NCI-H510A treated with DMSO at 0.1 percent for 48 hours (cell line): ENCODE measurements around the gene FNIP1.
"Not testable (repeated sequence)": the region's sequence is repeated elsewhere in the genome, so short reads cannot be mapped to it uniquely, and the experiment has no call there.

ENCODE experiments used
- DNase-seq: peaks from one replicate; lab custom pipeline; 2025; lab: John Stamatoyannopoulos, UW

Gene FNIP1

DNA sequence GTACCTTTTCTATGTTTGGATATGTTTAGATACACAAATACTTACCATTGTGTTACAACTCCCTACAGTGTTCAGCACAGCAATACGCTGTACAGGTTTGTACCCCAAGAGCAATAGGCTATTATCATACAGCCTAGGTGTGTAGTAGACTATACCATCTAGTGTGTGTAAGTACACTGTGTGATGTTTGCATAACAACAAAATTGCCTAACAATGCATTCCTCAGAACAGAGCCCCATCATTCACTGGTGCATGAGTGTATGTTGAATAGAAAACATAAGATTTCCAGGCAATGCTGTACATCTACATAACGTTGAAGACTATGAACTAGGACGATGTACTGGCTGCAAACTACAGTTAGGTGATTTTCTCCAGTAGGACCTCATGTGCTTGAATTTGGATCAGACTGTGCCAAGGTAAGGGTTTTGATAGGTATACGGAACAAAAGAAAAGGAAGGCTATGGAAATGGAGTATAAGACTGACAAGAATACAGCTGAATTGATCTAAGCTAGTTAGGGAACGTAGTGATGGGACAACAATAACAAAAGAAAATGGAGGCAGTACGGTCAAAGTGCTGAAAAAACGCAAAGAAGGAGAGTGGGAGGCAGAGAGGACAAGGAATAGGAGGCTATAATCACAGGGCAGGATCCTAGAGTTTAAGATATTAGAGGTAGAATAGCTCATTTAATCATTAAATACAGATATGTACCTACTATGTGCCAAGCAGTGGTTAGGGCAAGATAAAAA lies 46.9 kb downstream of the FNIP1 start:
- no peak for DNase-seq

DNA sequence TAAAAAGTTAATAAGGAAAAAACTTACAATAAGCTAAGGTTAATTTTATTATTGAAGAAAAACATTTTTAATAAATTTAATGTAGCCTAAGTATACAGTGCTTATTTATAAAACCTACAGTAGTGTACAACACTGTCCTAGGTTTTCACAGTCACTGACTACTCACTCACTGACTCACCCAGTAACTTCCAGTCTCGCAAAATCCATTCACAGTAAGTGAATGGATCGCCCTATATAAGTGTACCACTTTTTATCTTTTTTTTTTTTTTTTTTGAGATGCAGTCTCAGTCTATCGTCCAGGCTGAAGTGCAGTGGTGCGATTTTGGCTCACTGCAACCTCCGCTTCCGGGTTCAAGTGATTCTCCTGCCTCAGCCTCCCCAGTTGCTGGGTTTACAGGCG lies 47.7 kb downstream of the FNIP1 start:
- no peak for DNase-seq

DNA sequence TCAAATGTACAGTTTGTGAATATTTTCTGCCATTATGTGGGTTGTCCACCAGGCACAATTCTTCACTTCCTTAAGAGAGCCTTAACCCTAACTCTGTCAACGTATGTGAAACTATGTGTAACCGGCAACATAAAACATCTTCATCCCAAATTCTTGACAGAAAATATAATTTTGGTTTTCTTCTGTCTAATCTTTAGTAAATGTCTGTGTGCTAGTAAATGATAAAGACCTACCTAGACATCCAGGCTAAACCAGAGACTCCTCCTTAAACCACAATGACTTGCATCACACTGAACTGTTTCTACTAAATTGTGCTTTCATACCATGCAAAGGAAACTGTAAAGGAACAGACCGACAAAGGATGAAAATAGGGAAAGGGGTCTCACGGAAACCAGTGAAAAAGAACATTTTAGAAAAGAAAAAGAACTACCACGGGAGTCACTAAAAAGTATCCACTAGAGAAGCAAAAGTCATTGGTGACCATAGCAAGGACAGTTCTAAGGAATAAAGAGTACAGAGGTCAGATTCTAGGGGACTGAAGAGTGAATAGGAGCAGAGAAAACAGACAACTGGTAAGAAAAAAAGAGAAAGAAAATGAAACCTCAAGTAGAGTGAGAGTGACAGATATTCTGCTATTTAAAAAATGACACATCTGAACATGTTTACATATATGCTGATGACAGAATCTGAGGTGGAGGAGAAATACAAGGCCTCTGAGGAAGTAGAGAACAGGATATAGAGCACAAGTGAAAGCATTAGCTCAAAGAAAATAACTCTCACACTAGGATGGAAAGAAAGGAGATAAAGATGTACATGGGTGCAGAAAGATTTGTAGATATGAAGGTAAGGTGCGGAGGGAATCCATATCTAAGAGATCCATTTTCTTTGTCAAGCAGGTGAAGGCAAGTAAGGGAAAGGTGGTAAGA lies 49.4 kb downstream of the FNIP1 start:
- DNase-seq, result no peak

DNA sequence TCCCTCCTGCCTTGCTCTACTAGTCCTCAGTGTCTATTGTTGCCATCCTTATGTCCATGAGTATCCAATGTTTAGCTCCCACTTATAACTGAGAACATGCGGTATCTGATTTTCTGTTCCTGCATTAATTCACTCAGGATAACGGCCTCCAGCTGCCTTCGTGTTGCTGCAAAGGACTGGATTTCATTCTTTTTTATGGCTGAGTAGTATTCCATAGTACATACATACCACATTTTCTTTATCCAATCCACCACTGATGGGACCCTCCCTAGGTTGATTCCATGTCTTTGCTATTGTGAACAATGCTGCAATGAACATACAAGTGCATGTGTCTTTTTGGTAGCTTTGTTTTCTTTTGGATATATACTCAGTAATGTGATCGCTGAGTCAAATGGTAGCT lies 50.4 kb downstream of the FNIP1 start:
- DNase-seq, result no peak

DNA sequence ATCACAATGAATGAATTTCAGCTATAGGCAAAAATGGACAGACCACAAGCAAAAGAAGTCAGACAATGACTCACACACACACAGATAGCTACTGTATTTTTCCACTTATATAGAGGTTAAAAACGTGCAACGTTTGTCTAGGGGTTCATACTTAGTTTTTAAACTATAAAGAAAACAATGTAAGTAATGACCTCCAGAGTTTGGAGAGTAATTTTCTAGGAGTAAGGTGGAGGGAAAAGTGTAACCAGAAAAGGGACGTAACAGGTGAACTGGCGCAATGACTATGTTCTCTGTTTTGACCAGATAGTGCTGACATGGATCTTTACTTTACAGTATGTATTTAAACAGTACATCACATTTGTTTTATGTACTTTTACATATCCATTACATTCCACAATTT lies 51.1 kb downstream of the FNIP1 start:
- no peak for DNase-seq

DNA sequence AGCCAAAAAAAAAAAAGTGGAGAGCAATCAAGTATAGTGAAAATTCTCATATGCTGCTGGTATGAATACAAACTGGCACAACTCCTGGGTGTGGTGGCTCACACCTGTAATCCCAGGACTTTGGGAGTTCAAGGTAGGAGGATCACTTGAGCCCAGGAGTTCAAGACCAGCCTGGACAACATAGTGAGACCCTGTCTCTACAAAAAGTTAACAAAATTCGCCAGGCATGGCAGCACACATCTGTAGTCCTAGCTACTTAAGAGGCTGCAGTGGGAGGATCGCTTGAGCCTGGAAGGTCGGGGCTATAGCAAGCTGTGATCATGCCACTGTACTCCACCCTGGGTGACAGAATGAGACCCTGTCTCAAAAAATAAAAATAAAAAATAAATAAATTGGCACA lies 51.7 kb downstream of the FNIP1 start:
- DNase-seq, result no peak

DNA sequence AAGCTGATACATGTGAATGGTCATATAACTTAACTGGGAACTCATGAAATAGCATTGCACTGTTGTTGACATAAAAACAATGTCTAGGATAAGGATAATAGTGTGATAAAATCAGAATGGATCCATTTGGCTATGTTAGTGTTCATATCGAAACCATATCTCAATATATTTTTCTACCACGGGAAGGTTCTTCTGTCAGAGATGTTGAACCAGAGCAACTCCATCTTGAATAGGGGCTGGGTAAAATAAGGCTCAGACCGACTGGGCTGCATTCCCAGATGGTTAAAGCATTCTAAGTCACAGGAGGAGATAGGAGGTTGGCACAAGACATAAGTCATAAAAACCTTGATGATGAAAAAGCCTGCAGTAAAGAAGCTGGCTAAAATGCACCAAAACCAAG lies 56.3 kb downstream of the FNIP1 start:
- no peak for DNase-seq

DNA sequence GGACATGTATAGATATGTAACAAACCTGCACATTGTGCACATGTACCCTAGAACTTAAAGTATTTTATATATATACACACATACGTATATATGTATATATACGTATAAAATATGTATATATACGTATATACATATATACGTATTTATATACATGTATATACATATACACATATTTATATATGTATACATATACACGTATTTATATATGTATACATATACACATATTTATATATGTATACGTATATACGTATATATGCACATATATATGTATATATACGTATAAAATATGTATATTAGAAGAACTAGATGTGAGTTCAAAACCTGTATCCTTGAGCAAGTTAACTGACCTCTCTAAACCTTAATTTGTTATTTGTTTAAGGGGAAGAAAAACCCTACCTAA lies 61.4 kb downstream of the FNIP1 start:
- no peak for DNase-seq

DNA sequence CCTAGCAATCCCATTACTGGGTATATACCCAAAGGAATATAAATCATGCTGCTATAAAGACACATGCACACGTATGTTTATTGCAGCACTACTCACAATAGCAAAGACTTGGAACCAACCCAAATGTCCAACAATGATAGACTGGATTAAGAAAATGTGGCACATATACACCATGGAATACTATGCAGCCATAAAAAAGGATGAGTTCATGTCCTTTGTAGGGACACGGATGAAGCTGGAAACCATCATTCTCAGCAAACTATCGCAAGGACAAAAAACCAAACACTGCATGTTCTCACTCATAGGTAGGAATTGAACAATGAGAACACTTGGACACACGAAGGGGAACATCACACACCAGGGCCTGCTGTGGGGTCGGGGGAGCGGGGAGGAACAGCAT lies 61.9 kb downstream of the FNIP1 start:
- DNase-seq, result not testable (repeated sequence)

DNA sequence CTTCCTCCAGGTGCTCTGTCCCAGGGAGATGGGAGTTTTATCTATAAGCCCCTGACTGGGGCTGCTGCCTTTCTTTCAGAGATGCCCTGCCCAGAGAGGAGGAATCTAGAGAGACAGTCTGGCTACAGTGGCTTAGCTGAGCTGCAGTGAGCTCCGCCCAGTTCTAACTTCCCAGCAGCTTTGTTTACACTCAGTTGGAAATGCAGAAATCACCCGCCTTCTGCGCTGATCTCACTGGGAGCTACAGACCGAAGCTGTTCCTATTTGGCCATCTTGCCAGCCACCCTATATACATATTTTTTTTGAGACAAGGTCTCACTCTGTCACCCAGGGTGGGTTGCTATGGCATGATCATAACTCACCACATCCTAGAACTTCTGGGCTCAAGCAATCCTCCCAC lies 67.5 kb downstream of the FNIP1 start:
- DNase-seq, result not testable (repeated sequence)

DNA sequence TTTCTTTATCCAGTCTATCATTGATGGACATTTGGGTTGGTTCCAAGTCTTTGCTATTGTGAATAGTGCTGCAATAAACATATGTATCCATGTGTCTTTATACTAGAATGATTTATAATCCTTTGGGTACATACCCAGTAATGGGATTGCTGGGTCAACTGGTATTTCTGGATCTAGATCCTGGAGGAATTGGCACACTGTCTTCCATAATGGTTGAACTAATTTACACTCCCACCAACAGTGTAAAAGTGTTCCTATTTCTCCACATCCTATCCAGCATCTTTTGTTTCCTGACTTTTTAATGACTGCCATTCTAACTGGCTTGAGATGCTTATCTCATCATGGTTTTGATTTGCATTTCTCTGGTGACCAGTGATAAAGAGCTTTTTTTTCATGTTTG lies 72.7 kb downstream of the FNIP1 start:
- not testable (repeated sequence) for DNase-seq

DNA sequence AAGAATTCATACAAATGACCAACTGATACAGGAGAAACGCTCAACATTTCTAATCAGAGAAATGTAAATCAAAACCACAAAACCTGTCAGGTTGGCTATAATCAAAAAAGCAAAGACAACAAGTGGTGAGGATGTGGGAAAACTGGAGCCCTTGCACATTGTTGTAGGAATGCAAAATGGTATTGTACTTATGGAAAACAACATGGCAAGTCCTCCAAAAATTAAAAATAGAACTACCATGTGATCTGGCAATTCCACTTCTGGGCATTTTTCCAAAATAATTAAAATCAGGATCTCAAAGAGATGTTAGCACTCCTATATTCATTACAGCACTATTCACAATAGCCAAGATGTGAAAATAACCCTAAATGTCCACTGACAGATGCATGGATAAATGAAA lies 76.1 kb downstream of the FNIP1 start:
- DNase-seq, result no peak

DNA sequence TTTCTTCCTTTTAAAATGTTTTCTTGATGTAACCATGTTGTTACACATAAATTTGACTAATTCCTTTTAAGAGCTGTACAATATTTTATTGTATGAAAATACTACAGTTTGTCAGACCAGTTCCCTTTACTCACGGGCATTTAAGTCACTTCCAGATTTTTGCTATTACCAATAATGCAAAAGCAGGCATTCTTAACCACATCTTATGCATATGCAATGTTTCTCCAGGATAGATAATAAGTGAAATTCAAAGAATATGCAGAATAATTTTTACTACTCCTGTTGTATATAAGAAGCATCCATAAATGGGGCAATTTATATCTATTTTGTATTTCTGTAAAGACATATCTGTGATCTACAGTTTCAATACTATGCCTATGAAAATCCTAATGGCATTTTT lies 77.3 kb downstream of the FNIP1 start:
- no peak for DNase-seq

DNA sequence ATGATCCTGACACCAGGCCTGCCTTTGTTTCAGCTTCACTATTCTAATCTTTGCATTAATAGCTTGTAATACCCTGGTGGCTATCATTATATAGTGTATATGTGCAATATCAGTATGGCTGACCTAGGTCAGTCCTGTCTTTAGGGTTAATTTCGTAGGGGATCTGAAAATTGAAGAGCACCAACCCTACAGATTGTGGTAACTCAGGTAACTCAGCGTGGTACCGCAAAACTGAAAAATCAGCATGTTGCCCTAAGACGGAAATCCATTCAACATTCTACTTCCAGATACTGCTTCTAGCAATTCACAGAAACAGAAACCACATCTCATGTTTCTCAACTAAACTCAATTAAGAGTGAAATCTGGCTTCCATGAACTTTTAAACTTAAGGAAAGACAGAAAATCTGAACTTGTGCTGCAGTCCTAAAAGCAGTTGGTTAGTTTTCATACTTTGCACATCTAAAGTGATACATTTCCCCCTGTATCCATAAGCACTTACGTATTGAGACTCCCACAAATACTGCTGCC lies 78.3 kb downstream of the FNIP1 start:
- DNase-seq, result no peak

DNA sequence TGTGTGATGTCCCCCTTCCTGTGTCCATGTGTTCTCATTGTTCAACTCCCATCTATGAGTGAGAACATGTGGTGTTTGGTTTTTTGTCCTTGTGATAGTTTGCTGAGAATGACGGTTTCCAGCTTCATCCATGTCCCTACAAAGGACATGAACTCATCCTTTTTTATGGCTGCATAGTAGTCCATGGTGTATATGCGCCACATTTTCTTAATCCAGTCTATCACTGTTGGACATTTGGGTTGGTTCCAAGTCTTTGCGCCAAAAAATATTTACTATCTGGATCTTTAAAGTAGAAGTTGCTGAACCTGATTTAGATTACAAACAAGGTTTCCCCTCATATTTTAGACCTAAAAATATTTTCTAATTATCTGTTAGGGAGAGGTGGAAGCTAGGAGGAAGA lies 79.7 kb downstream of the FNIP1 start:
- DNase-seq, result not testable (repeated sequence)

DNA sequence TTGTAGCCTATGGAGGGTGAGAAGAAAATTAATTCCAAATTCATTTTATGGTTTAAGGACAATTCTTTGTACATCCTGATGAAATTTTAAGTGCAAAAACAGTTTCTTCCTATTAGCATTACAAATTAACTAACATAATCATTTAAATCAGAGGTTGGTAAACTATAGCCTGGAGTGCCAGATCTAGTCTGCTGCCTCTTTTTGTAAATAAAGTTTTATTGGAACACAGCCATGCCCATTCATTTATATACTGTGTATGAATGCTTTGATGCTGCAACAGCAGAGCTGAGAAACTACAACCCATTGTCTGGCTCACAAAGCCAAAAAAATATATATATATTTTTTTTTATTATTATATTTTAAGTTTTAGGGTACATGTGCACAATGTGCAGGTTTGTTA lies 80.2 kb downstream of the FNIP1 start:
- no peak for DNase-seq

DNA sequence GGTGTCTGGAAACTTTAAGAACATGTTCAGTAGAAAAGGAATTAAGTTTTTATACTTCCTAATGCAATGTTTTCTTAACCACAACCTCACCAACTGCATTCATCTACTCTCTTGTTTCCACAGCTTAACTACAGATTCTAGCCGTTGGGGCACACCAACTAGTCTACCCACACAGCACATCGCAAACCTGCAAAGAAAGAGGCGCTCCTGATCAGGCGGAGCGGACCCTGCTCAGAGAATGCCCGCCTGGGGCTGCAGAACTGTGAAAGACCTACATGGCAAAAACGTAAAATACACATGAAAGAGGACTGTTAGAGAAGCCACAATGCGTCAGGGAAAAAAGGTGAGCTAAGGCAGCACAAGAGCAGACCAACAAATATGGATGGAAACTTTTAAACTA lies 86.4 kb downstream of the FNIP1 start:
- DNase-seq, result no peak

DNA sequence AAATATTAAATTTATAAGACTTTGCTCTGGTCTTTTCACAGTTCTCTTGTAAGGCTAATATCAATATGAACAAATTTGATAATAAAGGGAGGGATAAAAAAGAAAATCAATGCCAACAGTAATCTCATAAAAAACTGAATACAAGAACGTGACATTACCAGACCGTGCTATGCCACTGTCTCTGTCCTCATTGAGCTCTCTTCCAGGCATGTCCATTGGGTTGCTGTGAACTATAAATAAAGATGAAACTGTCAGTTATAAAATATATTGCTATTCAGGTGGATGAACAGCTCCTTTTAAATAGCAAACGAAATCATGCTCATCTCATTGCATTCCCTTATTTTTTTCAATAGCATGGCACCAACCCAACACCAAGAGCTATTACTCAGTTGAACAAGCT lies 87.8 kb downstream of the FNIP1 start:
- DNase-seq, result no peak

DNA sequence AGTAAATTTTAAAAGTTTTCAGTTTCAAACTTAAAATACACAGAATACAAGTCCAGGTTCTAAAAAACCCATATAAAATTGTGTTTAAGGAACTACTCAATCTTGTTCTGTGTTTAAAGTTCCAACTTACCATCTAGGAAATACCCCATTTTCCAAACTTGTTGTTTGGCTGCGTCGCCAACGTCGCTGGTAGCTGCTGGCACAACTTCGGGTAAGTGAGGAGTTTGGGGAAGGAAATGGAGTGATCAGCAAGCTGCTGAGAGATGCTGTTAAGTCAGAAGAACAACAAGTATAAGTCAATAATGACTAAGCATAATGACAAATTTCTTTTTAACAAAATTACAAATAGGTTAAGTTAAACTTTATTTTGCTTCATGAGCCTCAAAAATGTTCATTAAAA lies 90.5 kb downstream of the FNIP1 start:
- no peak for DNase-seq

DNA sequence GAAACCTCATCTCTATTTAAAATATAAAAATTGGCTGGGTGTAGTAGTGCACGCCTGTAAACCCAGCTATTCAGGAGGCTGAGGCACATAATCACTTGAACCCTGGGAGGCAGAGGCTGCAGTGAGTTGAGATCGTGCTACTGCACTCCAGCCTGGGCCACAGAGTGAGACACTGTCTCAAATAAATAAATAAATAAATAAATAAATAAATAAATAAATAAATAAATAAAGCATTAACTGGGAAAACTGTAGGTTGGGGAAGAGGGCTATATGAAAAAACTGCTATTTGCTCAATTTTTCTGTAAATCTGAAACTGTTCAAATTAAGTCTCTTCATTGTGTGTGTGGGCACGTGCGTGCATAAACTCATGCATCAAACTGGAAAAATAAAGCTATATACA lies 101.9 kb downstream of the FNIP1 start:
- DNase-seq, result no peak

DNA sequence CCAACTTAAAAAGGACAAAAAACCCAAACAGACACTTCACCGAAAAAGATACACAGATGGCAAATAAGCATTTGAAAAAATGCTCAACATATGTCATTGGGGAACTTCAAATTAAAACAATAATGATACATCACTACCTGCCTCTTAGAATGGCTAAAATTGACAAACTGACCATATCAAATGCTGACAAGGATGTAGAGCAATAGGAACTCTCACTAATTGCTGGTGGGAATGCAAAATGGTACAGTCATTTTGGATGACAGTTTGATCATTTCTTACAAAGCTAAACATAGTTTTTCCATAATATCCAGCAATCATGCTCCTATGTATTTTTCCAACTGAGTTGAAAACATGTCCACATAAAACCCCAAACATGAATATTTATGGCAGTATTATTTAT lies 102.9 kb downstream of the FNIP1 start:
- no peak for DNase-seq

DNA sequence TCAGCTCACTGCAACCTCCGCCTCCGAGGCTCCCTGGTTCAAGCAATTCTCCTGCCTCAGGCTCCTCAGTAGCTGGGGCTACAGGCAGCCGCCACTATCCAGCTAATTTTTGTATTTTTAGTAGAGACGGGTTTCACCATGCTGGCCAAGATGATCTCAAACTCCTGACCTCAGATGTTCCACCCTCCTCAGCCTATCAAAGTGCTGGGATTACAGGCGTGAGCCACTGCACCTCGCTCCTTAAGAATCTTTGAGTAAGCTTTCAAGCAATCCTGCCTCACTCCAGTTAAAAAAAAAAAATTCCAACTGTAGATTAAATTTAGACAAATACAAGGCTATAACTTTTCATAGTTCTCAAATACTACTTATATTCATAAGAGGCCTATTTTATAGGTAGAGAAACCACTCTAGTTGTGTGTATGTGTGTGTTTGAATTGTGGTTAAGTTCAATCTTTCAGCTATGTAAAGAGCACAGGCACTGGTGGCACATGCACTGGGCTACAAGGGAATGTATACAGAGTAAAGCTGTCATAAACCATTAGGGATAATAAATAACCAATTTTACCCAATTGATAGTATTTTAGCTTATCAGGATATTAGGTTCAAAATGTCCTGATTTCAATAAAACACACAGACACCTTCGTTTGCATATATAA lies 111.2 kb downstream of the FNIP1 start:
- no peak for DNase-seq

DNA sequence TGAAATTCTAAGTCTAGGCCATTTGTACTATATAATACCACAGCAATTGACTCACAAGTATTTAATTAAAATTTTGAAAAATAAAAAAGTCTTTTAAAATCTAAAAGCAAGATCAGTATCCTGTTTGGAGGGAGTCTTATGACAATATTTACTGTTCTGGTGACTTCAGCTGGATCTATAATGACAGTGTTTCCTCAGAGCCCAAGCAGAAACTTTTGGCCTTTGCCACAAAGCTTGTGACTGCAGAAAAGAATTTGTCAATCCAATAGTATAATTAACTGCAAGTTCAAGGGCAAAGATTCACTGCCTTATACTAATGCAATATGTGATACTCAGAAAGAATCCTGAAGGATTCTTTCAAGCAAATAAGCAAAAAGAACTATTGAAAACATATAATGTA lies 112.2 kb downstream of the FNIP1 start:
- DNase-seq, result no peak
